Adrenal gland (tissue), 5 donors: ENCODE data around the gene ZBTB12.

ENCODE experiments used
- POLR2A ChIP-seq, 2 donors: fragments of 450-650 bp; IDR thresholded peaks; one replicate each; pipeline ENCODE4 v1.6.1; 2017; ENCODE audit warnings: antibody characterized with exemption in 2 of 2, mild to moderate bottlenecking in 2 of 2, moderate library complexity in 1 of 2
- TF ChIP-seq, protein P1 (sequence below), 6 experiments: fragments of 450-650 bp in 4 of 6; fragments of 200-600 bp in 2 of 6; sonication (generic) in 1 of 6; IDR thresholded peaks; 1 replicate in 5 of 6; 2 replicates in 1 of 6; pipeline versions ENCODE4 v1.5.1 to v1.8.0; 2016 to 2021; ENCODE audit warnings: antibody characterized with exemption in 6 of 6, mild to moderate bottlenecking in 2 of 6, moderate library complexity in 1 of 6
- donor health status: DM: no; HTN: no; CAD: no.

DNA sequence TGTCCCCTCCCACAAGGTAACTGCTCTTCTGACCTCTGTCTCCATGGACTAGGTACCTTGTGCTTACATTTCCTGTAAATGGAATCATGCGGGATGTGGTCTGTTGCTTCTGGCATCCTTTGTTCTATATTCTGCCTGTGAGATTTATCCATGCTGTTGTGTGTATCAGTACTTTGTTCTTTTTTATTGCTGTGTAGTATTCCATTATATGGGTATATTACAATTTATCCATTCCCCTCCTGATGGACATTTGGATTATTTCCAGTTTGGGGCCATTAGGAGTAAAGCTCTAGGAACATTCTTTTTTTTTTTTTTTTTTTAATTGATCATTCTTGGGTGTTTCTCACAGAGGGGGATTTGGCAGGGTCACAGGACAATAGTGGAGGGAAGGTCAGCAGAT, 29.1 kb upstream of the ZBTB12 start:
- TF ChIP-seq, protein P1, sequence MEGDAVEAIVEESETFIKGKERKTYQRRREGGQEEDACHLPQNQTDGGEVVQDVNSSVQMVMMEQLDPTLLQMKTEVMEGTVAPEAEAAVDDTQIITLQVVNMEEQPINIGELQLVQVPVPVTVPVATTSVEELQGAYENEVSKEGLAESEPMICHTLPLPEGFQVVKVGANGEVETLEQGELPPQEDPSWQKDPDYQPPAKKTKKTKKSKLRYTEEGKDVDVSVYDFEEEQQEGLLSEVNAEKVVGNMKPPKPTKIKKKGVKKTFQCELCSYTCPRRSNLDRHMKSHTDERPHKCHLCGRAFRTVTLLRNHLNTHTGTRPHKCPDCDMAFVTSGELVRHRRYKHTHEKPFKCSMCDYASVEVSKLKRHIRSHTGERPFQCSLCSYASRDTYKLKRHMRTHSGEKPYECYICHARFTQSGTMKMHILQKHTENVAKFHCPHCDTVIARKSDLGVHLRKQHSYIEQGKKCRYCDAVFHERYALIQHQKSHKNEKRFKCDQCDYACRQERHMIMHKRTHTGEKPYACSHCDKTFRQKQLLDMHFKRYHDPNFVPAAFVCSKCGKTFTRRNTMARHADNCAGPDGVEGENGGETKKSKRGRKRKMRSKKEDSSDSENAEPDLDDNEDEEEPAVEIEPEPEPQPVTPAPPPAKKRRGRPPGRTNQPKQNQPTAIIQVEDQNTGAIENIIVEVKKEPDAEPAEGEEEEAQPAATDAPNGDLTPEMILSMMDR (IDR thresholded peaks at IDR 0.05) = no peak
- TF ChIP-seq POLR2A (IDR thresholded peaks at IDR 0.05) = no peak
